Keratinocyte (primary cell): ENCODE results near the gene CXCR2.

Experiments
- CTCF ChIP-seq, 3 experiments: IDR thresholded peaks in 1 of 3; conservative IDR thresholded peaks in 1 of 3; optimal IDR thresholded peaks in 1 of 3; 2 replicates in 2 of 3; 3 replicates in 1 of 3; pipeline versions ENCODE3 to v1.5.1; 2011; ENCODE audit warnings: low read length in 3 of 3, mild to moderate bottlenecking in 3 of 3, moderate library complexity in 2 of 3, control low read depth in 1 of 3, inconsistent platforms in 1 of 3; ENCODE audit not compliant: insufficient read depth in 2 of 3; ENCODE audit errors: extremely low read depth in 1 of 3
- EZH2 ChIP-seq: IDR thresholded peaks from one replicate; pipeline ENCODE4 v1.6.1; 2012; ENCODE audit warnings: inconsistent platforms, mild to moderate bottlenecking, low read length, moderate library complexity

- TF ChIP-seq CTCF (optimal IDR thresholded peaks at IDR 0.05 in 1 of 3, IDR thresholded peaks at IDR 0.05 in 1 of 3, conservative IDR thresholded peaks at IDR 0.05 in 1 of 3; ENCODE audit: extremely low read depth in 1 of 3, insufficient read depth in 2 of 3, low read length in 3 of 3) = no peak
- no peak for TF ChIP-seq EZH2
Observed at GRCh38 chr2:218095853-218096252, 30.0 kb upstream of the CXCR2 start.
